Midbrain (tissue), 1 donor: ENCODE data around the gene ATG2B.
"Not testable (repeated sequence)": the region's sequence is repeated elsewhere in the genome, so short reads cannot be mapped to it uniquely, and the experiment has no call there.

Experiments
- DNase-seq: peaks from one replicate; lab custom pipeline; 2025; lab: John Stamatoyannopoulos, UW

The ATG2B gene

GRCh38 chr14:96373538-96373937, 10.4 kb upstream of the ATG2B start:
- DNase-seq, result no peak

- no peak for DNase-seq
These were observed 7.4 kb upstream of the ATG2B start for GRCh38 chr14:96370528-96370927.

DNA sequence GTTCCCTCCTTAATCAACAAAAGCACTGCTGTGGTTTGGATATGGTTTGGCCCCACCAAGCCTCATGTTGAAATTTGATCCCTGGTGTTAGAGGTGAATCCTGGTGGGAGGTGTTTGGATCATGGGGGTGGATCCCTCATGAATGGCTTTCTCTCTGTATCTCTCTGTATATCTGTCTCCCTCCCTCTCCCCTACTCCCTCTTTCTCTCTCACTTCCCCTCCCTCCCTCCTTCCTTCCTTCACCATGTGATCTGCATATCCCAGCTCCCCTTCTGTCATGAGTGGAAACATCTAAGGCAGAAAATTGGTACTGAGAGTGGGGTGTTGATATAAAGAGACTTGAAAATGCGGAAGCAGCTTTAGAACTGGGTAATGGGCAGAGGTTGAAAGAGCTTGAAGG, 5.4 kb upstream of the ATG2B start:
- no peak for DNase-seq

DNA sequence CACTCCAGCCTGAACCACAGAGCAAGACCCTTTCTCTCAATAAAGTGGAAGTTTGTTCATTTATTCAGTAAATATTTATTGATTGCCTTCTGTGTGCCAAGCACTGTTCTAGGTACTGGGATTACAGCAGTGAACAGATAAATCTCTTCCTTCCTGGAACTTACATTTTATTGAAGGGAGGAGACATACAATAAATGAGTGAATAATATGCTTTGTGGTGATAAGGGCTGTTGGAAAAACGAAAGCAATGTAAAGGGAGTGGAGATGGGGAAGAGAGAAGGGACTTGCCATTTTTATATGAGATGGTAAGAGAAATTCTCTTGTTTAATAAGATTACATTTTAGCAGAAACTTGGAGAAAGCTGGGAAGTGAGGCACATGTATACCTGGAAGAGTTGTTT, 1.8 kb upstream of the ATG2B start:
- DNase-seq, result no peak

DNA sequence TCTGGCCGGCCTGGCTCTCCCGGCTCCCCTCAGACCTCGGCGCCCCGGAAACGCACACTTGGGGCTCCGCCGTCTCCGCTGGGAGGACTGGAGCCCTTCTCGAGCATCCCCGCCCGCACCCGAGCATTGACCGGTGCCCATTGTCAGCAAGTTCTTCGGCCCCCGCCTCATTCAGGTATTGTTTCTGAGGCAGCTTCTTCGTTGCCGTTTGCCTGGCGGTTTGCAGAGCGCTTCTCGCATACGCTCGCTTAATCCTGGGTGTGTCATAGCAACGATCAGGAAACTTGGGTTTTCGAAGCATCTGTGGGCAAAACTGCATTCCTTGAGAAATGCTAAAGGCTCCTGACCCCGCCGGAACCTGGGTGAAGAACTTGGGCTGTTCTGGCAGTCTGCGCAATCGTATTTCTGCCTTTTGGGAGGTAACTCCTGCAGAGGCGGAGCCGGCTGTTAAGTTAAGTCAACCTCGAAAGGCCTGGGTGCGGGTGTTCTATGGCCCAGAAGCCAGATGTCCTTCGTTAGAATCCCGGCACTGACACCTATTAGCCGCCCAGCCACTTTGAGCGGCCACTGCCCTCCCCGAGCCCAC, 703 bp upstream of the ATG2B start:
- DNase-seq, result peak; percentile 11

GRCh38 chr14:96362071-96362964, 823 bp downstream of the ATG2B start:
- DNase-seq, result peak; percentile 15

GRCh38 chr14:96359959-96360358, 3.2 kb downstream of the ATG2B start:
- DNase-seq, result no peak

DNA sequence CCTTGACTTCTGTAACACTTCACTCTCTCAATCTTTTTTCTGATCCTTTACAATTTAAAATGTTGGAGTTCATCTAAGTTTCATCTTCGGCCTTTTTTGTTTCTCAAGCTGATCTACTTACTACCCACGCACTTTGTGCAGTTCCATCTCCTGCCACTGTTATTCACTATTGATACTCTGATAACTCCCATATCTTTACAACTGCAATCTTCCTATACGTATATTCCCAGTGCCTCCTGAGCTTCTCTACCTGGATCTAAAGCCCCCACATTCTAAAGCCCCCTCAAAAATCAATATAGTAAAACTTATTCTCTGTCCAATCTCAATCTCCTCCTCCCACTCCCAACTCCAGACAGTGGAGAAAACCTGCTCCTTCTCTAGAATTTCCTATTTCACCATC, 5.9 kb downstream of the ATG2B start:
- no peak for DNase-seq

DNA sequence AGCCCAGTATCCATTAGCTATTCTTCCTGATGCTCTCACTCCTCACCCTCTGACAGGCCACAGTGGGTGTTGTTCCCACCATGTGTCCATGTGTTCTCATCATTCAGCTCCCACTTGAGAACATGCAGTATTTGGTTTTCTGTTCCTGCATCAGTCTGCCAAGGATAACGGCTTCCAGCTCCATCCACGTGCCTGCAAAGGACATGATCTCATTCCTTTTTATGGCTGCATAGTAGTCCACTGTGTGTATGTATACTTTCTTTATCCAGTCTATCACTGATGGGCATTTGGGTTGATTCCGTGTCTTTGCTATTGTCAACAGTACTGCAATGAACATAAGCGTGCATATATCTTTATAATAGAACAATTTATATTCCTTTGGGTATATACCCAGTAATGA, 8.9 kb downstream of the ATG2B start:
- no peak for DNase-seq

GRCh38 chr14:96352708-96353107, 10.4 kb downstream of the ATG2B start:
- no peak for DNase-seq

GRCh38 chr14:96351986-96352385, 11.2 kb downstream of the ATG2B start:
- DNase-seq, result no peak

- DNase-seq, result no peak
These were observed 13.7 kb downstream of the ATG2B start for GRCh38 chr14:96349286-96350075.

DNA sequence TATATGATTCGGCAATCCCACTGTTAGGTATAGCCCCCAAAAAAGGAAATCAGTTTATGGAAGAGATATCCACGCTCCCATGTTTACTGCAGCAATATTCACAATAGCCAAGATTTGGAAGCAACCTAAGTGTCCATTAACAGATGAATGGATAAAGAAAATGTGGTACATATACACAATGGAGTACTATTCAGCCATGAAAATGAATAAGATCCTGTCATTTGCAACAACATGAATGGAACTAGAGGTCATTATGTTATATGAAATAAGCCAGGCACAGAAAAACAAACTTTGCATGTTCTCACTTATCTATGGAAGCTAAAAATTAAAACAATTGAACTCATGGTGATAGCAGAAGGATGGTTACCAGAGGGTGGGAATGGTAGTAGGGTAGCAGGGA, 15.2 kb downstream of the ATG2B start:
- not testable (repeated sequence) for DNase-seq

GRCh38 chr14:96345669-96346068, 17.5 kb downstream of the ATG2B start:
- no peak for DNase-seq

- no peak for DNase-seq
These were observed 21.8 kb downstream of the ATG2B start for GRCh38 chr14:96341323-96341722.

DNA sequence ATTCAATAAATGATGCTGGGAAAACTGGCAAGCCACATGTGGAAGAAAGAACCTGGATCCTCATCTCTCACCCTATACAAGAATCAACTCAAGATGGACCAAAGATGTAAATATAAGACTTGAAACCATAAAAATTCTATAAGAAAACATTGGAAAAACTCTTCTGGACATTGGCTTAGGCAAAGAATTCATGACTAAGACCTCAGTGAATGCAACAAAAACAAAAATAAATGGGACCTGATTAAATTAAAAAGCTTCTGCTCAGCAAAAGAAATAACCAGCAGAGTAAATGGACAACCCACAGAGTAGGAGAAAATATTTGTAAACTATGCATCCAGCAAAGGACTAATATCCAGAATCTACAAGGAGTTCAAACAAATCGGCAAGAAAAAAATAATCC, 24.6 kb downstream of the ATG2B start:
- DNase-seq, result no peak

- no peak for DNase-seq
These were observed 38.9 kb downstream of the ATG2B start for GRCh38 chr14:96324219-96324618.

- no peak for DNase-seq
These were observed 42.5 kb downstream of the ATG2B start for GRCh38 chr14:96320605-96321004.

DNA sequence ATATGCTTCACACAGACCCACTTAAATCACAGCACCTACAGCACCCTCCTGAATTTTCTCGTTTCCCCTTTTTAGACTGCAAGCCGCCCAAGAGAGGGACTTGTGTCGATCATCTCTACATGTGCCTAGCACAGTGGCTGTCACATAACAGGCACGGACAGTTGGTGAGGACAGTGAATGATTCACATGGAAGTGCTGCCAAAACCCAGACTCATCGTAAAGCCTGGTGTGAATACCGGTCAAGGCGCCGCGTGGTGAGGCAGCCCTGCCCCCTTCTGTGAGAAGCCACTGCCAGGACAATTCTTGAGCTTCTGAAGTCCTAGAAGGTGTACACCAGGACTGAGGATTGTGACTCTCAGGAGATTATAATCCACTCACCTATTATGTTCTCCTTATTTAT, 44.3 kb downstream of the ATG2B start:
- no peak for DNase-seq

DNA sequence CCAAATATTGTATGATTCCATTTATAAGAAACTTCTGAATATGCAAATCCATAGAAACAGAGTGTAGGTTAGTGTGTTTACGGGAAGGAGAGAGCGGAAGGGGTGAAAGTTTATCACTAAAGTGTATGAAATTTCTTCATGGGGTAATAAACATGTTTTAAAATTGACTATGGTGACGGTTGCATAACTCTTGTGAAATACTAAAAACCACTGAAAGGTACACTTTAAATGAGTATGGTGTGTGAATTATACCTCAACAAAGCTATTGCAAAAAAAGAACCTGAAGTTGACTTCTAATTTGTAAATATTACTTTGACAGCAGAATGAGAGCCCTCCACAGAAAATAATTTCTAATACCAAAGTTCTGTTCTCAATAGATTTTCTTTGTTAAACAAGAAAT, 47.1 kb downstream of the ATG2B start:
- no peak for DNase-seq

- DNase-seq, result no peak
These were observed 52.2 kb downstream of the ATG2B start for GRCh38 chr14:96310906-96311305.

DNA sequence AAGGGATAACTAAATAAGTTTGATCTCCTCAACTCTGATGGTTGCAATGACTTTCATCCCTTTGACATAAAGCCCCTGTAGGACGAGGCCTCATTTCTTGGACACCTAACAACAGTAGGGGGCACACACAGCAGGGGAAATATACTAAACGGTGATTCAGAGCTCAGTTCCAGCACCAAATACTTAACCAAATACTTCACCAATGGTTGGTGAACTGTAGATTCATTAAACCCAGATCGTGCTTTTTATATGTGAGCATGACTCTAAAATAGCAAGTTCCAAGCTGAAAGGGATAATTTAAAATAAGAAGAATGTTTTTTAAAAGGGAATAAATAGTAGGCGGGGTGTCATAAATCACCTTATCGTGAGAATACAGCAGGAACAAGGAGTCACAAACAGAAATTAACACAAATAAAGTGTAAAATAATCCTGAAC, 53.2 kb downstream of the ATG2B start:
- no peak for DNase-seq
